HS-5 (cell line): ENCODE results near the gene UNKL.

Experiments
- DNase-seq: peaks from one replicate; pipeline ENCODE4 v3.0.0-alpha.2; 2012; ENCODE audit warnings: low read depth

The UNKL gene

DNA sequence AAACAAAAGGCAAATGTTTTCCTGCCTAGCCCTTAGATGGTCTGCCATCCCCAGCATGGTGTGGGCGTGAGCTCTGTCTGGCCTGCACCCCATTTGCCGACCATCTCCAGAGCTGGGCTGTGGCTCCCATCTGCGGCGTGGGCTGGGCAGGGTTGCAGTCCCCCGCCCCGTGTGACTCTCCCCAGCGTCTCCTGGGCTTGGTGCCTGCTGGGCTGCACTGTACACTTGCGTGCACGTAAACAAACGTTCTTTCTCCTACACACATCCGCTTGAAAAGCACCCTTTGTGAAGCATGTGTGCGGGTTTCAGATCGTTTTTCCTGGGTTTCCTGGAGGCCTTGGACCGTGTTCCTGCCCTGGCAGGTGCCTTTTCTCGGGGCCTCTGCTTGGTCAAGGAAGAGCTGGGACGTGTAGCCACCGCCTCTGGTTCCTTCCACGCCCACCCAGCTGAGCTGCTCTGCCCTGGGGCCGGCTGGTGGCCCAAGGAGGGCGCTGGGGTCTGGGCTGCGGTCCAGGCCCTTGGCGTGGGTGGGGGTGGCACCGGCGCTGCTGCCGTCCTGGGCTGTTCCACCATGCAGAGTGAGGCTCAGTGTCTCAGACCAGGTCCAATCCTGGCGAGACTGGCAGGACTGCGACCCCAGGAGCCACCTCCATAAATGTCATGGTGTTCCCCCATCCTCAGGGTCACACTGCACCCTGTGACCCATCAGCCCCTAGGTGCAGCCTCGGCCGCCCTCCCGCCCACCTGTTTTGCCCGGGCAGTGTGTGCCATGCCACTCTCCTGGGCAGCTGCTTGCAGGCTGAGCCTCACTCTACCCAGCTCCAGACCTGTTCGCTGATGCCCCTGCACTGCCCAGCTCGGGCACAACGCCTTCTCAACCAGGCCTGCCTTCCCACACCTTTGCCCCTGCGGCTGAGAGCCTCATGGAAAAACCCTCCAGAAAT is 90.9 kb downstream of the UNKL start:
- no peak for DNase-seq

DNA sequence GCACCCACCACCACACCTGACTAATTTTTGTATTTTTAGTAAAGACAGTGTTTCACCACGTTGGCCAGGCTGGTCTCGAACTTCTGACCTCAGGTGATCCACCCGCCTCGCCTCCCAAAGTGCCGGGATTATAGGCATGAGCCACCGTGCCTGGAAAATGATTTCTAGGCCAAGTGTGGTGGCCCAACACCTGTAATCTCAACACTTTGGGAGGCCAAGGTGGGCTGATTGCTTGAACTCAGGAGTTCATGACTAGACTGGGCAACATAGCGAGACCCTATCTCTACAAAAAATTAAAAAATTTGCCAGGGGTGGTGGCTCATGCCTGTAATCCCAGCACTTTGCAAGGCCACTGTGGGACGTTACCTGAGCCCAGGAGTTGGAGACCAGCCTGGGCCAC is 92.1 kb downstream of the UNKL start:
- DNase-seq = no peak

DNA sequence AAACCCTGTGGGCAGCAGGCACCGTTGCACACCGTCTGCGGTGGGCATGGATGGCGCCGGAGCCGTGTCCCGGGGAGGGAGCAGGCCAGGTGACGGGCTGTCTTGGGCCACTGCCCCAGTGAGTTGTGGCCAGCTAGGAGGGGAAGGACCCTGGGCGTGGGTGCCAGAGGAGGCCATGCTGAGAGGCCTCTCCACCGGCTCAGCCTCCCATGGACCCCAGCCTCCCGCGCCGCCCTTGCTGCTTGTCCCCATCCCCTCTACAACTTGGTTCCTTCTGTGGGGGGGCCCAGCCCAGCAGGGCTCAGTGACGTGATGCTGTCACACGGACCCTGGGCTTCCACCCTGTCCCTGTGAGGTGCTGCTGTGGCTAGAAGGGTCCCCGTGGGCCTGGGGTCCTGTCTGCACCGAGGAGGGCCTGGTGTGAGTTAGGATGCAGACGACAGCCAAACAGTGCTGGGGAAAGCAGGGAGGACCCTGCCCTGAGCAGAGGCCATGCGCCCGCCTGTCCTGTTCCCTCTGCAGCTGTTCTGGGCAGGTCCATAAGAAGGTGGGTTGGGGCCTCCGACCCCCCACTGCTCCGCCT is 93.8 kb downstream of the UNKL start:
- DNase-seq = no peak

DNA sequence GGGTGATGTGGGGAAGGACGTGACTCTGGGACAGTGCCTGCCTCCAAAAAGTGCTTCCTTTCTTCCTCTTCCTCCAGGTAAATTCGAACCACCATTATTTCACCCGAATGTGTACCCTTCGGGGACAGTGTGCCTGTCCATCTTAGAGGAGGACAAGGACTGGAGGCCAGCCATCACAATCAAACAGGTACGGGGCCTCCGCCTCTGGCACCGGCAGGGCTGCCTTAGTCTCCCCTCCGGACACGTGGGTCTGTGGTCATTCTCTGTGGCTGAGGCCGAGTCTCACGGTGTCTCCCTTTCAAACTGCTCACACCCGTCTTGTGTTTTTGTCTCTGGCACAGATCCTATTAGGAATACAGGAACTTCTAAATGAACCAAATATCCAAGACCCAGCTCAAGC is 94.4 kb downstream of the UNKL start:
- DNase-seq = no peak

GRCh38 chr16:1319041-1319440 is 95.5 kb downstream of the UNKL start:
- DNase-seq = no peak

GRCh38 chr16:1318268-1318545 is 96.3 kb downstream of the UNKL start:
- DNase-seq = no peak

DNA sequence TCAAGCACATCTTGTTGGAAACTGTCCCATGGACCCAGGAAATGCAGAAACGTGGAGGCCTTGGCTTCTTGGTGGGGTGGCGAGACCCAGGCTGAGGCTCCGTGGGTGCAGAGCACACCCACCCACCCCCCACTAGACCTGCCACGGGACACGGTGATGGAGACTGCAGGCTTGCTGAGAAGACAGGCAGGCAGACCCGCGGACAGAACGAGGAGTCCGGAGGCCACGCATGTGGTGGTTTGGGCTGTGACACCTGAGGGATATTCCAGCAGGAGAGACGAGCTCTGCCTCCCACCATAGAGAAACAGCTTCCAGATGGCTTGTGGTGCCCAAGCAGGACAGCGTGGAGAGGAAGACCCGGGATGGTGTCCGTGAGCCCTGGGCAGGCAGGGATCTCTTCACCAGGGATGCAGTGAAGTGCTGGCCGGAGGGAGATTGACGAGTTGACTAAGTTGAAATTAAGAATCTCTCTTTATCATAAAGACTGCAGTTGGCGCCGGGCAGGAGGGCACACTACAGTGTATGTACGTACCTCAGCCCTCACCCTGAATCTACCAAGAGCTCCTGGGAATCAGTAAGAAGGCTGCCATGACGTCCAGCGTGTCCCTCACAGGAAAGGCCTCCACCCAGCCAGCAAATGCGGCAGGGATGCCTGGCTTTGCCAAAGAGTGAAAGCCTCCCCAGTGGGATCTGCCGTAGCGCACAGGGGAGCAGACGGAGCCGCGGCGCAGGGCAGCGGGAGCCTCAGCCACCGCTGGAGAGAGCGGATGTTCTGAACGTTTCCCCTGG is 96.8 kb downstream of the UNKL start:
- DNase-seq = no peak

DNA sequence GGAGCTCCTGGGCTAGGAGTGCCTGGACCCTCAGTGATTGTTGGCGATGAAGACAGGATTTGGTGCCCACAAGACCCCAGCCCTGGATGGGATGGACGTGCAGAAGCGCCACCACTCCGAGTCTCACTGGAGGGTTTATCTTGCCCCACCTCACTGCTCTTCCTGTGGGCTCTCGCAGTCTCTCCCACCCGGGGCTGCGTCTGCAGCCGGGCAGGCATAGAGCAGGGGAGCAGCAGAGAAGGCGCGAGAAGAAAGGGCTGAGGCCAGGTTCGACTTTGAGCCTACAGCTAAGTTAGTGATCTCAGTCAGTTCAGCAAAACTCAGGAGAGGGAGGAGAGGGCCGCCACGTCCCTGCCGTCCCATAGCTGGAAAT is 98.5 kb downstream of the UNKL start:
- no peak for DNase-seq

DNA sequence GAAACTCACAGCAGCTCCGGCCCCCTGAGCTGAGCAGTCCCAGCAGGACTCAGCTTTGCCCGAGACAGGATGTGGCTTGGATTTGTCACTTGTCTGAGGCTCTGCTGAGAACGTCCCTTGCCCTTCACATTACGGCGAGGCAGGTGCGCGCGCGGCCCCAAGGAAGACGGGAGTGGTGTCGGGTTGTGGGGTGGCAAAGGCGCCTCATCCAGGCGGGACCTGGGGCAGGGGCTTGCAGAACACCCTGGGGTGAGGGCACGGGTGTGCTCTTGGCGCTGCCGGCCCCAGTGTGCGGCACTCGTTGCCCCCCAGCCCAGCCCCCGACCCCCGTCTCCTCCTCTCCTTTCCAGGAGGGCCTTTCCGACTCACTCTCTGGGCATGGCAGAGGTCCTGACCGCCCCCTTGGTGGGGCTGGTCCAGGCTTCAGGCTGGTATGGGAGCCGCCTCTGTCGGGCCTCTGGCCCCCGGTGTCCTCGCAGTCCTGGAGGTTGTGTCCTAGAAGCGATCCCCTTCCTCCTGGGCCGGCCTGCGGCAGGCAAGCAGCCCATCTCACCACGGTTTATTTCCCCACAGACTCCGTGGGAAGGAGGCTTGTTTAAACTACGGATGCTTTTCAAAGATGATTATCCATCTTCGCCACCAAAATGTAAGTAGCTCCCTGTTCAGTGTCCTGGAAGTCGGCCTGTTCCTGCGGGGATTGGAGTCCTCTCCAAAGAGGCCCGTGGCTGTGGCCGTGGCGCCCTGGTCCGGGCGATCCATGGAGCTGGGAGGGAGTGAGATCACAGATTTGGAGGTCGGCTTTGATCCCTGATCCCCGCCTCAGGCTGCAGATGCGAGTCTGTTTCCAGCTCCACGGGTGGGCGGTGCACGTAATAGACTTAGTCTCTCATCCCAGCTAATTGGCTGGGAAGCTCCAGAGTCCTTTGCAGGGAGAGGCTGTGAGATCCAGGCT is 99.1 kb downstream of the UNKL start:
- DNase-seq = no peak

GRCh38 chr16:1314399-1315068 is 100.0 kb downstream of the UNKL start:
- no peak for DNase-seq

- no peak for DNase-seq
Observed at GRCh38 chr16:1313721-1314369, 100.7 kb downstream of the UNKL start.
